ENCODE data around the gene ZNF555.

The ZNF555 gene

GRCh38 chr19:2799273-2800020 is 41.8 kb upstream of the ZNF555 start:
- ATAC-seq, result no peak
- TF ChIP-seq OSR1 (CRISPR knock-in tag; IDR thresholded peaks at IDR 0.05) (no peak), ZC3H10 (CRISPR knock-in tag; IDR thresholded peaks at IDR 0.05) (no peak)

GRCh38 chr19:2800506-2800905 is 40.8 kb upstream of the ZNF555 start:
- ATAC-seq, result no peak

GRCh38 chr19:2802826-2803225 is 38.4 kb upstream of the ZNF555 start:
- no peak for ATAC-seq
- TF ChIP-seq ARNTL (CRISPR knock-in tag; IDR thresholded peaks at IDR 0.05; ENCODE audit: borderline replicate concordance, low read depth) (no peak), ZC3H10 (CRISPR knock-in tag; IDR thresholded peaks at IDR 0.05) (no peak), SNAI2 (CRISPR knock-in tag; IDR thresholded peaks at IDR 0.05) (no peak), ZFP3 (CRISPR knock-in tag; IDR thresholded peaks at IDR 0.05) (no peak), ZNF70 (CRISPR knock-in tag; IDR thresholded peaks at IDR 0.05) (no peak), RARB (CRISPR knock-in tag; IDR thresholded peaks at IDR 0.05) (no peak)
- TF ChIP-seq, protein P1, sequence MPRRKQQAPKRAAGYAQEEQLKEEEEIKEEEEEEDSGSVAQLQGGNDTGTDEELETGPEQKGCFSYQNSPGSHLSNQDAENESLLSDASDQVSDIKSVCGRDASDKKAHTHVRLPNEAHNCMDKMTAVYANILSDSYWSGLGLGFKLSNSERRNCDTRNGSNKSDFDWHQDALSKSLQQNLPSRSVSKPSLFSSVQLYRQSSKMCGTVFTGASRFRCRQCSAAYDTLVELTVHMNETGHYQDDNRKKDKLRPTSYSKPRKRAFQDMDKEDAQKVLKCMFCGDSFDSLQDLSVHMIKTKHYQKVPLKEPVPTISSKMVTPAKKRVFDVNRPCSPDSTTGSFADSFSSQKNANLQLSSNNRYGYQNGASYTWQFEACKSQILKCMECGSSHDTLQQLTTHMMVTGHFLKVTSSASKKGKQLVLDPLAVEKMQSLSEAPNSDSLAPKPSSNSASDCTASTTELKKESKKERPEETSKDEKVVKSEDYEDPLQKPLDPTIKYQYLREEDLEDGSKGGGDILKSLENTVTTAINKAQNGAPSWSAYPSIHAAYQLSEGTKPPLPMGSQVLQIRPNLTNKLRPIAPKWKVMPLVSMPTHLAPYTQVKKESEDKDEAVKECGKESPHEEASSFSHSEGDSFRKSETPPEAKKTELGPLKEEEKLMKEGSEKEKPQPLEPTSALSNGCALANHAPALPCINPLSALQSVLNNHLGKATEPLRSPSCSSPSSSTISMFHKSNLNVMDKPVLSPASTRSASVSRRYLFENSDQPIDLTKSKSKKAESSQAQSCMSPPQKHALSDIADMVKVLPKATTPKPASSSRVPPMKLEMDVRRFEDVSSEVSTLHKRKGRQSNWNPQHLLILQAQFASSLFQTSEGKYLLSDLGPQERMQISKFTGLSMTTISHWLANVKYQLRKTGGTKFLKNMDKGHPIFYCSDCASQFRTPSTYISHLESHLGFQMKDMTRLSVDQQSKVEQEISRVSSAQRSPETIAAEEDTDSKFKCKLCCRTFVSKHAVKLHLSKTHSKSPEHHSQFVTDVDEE (CRISPR knock-in tag; IDR thresholded peaks at IDR 0.05), result no peak

More at GRCh38 chr19:2800506-2800905, 40.8 kb upstream of the ZNF555 start:
- no peak for TF ChIP-seq SNAI2 (CRISPR knock-in tag; IDR thresholded peaks at IDR 0.05)
- no peak for TF ChIP-seq ZFP30 (CRISPR knock-in tag; IDR thresholded peaks at IDR 0.05)
- no peak for TF ChIP-seq OSR1 (CRISPR knock-in tag; IDR thresholded peaks at IDR 0.05)
- TF ChIP-seq, protein P1 (CRISPR knock-in tag; IDR thresholded peaks at IDR 0.05), result no peak
- TF ChIP-seq ZFP3 (CRISPR knock-in tag; IDR thresholded peaks at IDR 0.05), result no peak
- no peak for TF ChIP-seq PPARA (CRISPR knock-in tag; IDR thresholded peaks at IDR 0.05; ENCODE audit: borderline replicate concordance)
- TF ChIP-seq CSRNP3 (CRISPR knock-in tag; IDR thresholded peaks at IDR 0.05), result no peak
- no peak for TF ChIP-seq ZNF8 (CRISPR knock-in tag; IDR thresholded peaks at IDR 0.05)
- no peak for TF ChIP-seq ZNF565 (CRISPR knock-in tag; conservative IDR thresholded peaks at IDR 0.05; ENCODE audit: low read depth)

GRCh38 chr19:2803486-2804155 is 37.7 kb upstream of the ZNF555 start:
- TF ChIP-seq ZNF70 (CRISPR knock-in tag; IDR thresholded peaks at IDR 0.05), result no peak
- TF ChIP-seq BACH2 (CRISPR knock-in tag; IDR thresholded peaks at IDR 0.05; ENCODE audit: borderline replicate concordance), result no peak
- TF ChIP-seq ZC3H10 (CRISPR knock-in tag; IDR thresholded peaks at IDR 0.05), result no peak
- no peak for TF ChIP-seq ZNF565 (CRISPR knock-in tag; conservative IDR thresholded peaks at IDR 0.05; ENCODE audit: low read depth)
- no peak for TF ChIP-seq CSRNP3 (CRISPR knock-in tag; IDR thresholded peaks at IDR 0.05)
- TF ChIP-seq ZFP30 (CRISPR knock-in tag; IDR thresholded peaks at IDR 0.05), result no peak
- ATAC-seq, result no peak
